Neuronal stem cell (in vitro differentiated cells): ENCODE data around the gene FOXC1.

Source experiments
- DNase-seq: peaks from one replicate; pipeline ENCODE4 v3.0.0-alpha.2; 2013; ENCODE audit warnings: low spot score
- H2AFZ ChIP-seq: one replicate; pipeline ENCODE4 v1.6.1; 2013; ENCODE audit warnings: mild to moderate bottlenecking, low read length, inconsistent platforms
- H2AK5ac ChIP-seq: 2 replicates; pipeline ENCODE4 v1.6.1; 2013; ENCODE audit warnings: low read depth, mild to moderate bottlenecking, inconsistent platforms, low read length, moderate library complexity, mixed read lengths
- H2BK120ac ChIP-seq: 2 replicates; pipeline ENCODE4 v1.6.1; 2013; ENCODE audit warnings: low read depth, mild to moderate bottlenecking, inconsistent platforms, low read length, moderate library complexity, mixed read lengths
- H2BK12ac ChIP-seq: one replicate; pipeline ENCODE4 v1.6.1; 2013; ENCODE audit warnings: low read length, inconsistent platforms
- H2BK15ac ChIP-seq: 2 replicates; pipeline ENCODE4 v1.6.1; 2013; ENCODE audit warnings: mild to moderate bottlenecking, low read length, inconsistent platforms, mixed read lengths
- H2BK5ac ChIP-seq: one replicate; pipeline ENCODE4 v1.6.1; 2013; ENCODE audit warnings: inconsistent platforms, mild to moderate bottlenecking, low read length, moderate library complexity
- H3K14ac ChIP-seq: one replicate; pipeline ENCODE4 v1.6.1; 2013; ENCODE audit warnings: low read length, inconsistent platforms
- H3K18ac ChIP-seq: 2 replicates; pipeline ENCODE4 v1.6.1; 2013; ENCODE audit warnings: low read length, inconsistent platforms
- H3K23ac ChIP-seq: 2 replicates; pipeline ENCODE4 v1.6.1; 2013; ENCODE audit warnings: low read depth, mild to moderate bottlenecking, mixed read lengths, low read length, inconsistent platforms; ENCODE audit not compliant: poor library complexity
- H3K27ac ChIP-seq: replicated peaks from 3 replicates; pipeline ENCODE4 v1.5.1; 2013; ENCODE audit warnings: low read length, inconsistent platforms
- H3K27me3 ChIP-seq, 3 experiments: 2 replicates each; pipeline ENCODE4 v1.6.1; 2013; ENCODE audit warnings: low read length in 3 of 3, mild to moderate bottlenecking in 2 of 3, inconsistent platforms in 1 of 3, low read depth in 1 of 3, mixed read lengths in 1 of 3, moderate library complexity in 1 of 3; ENCODE audit not compliant: control insufficient read depth in 3 of 3, insufficient read depth in 3 of 3
- H3K36me3 ChIP-seq, 2 donors: replicated peaks in 1 of 2; 2 replicates each; pipeline ENCODE4 v1.6.1; 2013; ENCODE audit warnings: low read length in 2 of 2; ENCODE audit not compliant: control insufficient read depth in 2 of 2, insufficient read depth in 2 of 2
- H3K4ac ChIP-seq: 2 replicates; pipeline ENCODE4 v1.6.1; 2013; ENCODE audit warnings: inconsistent platforms, mild to moderate bottlenecking, low read length, moderate library complexity
- H3K4me1 ChIP-seq, 2 donors: 1 replicate in 1 of 2; 2 replicates in 1 of 2; pipeline ENCODE4 v1.6.1; 2013; ENCODE audit warnings: low read length in 2 of 2, low read depth in 1 of 2; ENCODE audit not compliant: control insufficient read depth in 2 of 2, insufficient read depth in 1 of 2
- H3K4me2 ChIP-seq: one replicate; pipeline ENCODE4 v1.6.1; 2013; ENCODE audit warnings: mild to moderate bottlenecking, low read length, inconsistent platforms; ENCODE audit not compliant: insufficient read depth, poor library complexity, severe bottlenecking
- H3K4me3 ChIP-seq, 2 donors: 2 replicates each; pipeline ENCODE4 v1.5.1; 2013; ENCODE audit warnings: low read length in 2 of 2, mild to moderate bottlenecking in 2 of 2, inconsistent platforms in 1 of 2, moderate library complexity in 1 of 2
- H3K79me1 ChIP-seq: one replicate; pipeline ENCODE4 v1.6.1; 2013; ENCODE audit warnings: low read depth, mild to moderate bottlenecking, inconsistent platforms, low read length, moderate library complexity
- H3K9ac ChIP-seq: one replicate; pipeline ENCODE4 v1.6.1; 2013; ENCODE audit warnings: mild to moderate bottlenecking, low read depth, low read length, inconsistent platforms; ENCODE audit not compliant: poor library complexity
- H3K9me3 ChIP-seq, 2 donors: replicated peaks in 1 of 2; 2 replicates each; pipeline versions ENCODE3 to v1.6.1; 2013; ENCODE audit warnings: low read length in 2 of 2, mild to moderate bottlenecking in 2 of 2, inconsistent platforms in 1 of 2, low read depth in 1 of 2, mixed read lengths in 1 of 2, moderate library complexity in 1 of 2; ENCODE audit not compliant: control insufficient read depth in 2 of 2, insufficient read depth in 1 of 2
- H4K8ac ChIP-seq: one replicate; pipeline ENCODE4 v1.6.1; 2013; ENCODE audit warnings: low read depth, mild to moderate bottlenecking, inconsistent platforms, low read length, moderate library complexity
- H4K91ac ChIP-seq: one replicate; pipeline ENCODE4 v1.6.1; 2013; ENCODE audit warnings: low read length, low read depth, mild to moderate bottlenecking, inconsistent platforms; ENCODE audit not compliant: poor library complexity
- WGBS, 2 donors: extraction: QIAGEN DNeasy Blood & Tissue Kit; methylation state at CpG; one replicate each; pipeline ENCODE4 v1.1.7; 2013; ENCODE audit warnings: missing lambda C conversion rate in 2 of 2, mixed read lengths in 1 of 2; ENCODE audit not compliant: insufficient read length in 2 of 2, insufficient replicate concordance in 1 of 2; ENCODE audit errors: extremely low coverage in 2 of 2; 5-methylcytosine and 5-hydroxymethylcytosine counted together

Gene FOXC1

GRCh38 chr6:1580109-1580508, 29.6 kb upstream of the FOXC1 start:
- Histone ChIP-seq H3K27me3 (peaks cover 0 to 14% (median 0%) of the 10 kb centered on the region in 3 experiments), H2BK15ac (no peak overlapping the region), H3K4me2 (no peak overlapping the region), H2BK12ac (no peak overlapping the region), H4K91ac (no peak overlapping the region), H3K36me3 (no peaks in the 10 kb centered on the region), H4K8ac (no peak overlapping the region), H3K27ac (no peak overlapping the region), H3K4ac (no peak overlapping the region), H2AFZ (no peak overlapping the region), H3K23ac (no peak overlapping the region), H2BK120ac (no peak overlapping the region), H2AK5ac (no peak overlapping the region), H3K4me3 (no peak overlapping the region), H2BK5ac (no peak overlapping the region), H3K9me3 (peaks cover 0 to 2% of the 10 kb centered on the region in 2 donors), H3K9ac (no peak overlapping the region), H3K14ac (no peak overlapping the region), H3K79me1 (no peaks in the 10 kb centered on the region), H3K4me1 (peaks cover 3% of the 10 kb centered on the region in 2 donors), H3K18ac (no peak overlapping the region)
- DNase-seq: no peak
- no CpG with 5 or more reads among the region's 6 CpGs for WGBS, 2 donors

- peaks cover 0 to 2% of the 10 kb centered on the region in 2 donors for H3K9me3 ChIP-seq
- H3K18ac ChIP-seq: peak overlapping the region; percentile 24
- no peak overlapping the region for H2BK5ac ChIP-seq
- H3K36me3 ChIP-seq: no peaks in the 10 kb centered on the region
- peaks cover 0 to 11% (median 0%) of the 10 kb centered on the region in 3 experiments for H3K27me3 ChIP-seq
- no peak overlapping the region for H2BK120ac ChIP-seq
- H3K4me1 ChIP-seq: peaks cover 0 to 2% of the 10 kb centered on the region in 2 donors
- no peak overlapping the region for H4K8ac ChIP-seq
- no peaks in the 10 kb centered on the region for H3K79me1 ChIP-seq
- no peak overlapping the region for H2BK15ac ChIP-seq
- DNase-seq: no peak
- H4K91ac ChIP-seq: no peak overlapping the region
- no peak overlapping the region for H3K27ac ChIP-seq
- H2AFZ ChIP-seq: no peak overlapping the region
- no peak overlapping the region for H2BK12ac ChIP-seq
- H3K14ac ChIP-seq: no peak overlapping the region
- no peak overlapping the region for H3K4me2 ChIP-seq
- WGBS, 2 donors: no CpG with 5 or more reads among the region's 9 CpGs
- H3K23ac ChIP-seq: no peak overlapping the region
- H3K9ac ChIP-seq: no peak overlapping the region
- H3K4me3 ChIP-seq: no peak overlapping the region
- H3K4ac ChIP-seq: no peak overlapping the region
- no peak overlapping the region for H2AK5ac ChIP-seq
Measured at GRCh38 chr6:1580585-1580984, 29.1 kb upstream of the FOXC1 start.

DNA sequence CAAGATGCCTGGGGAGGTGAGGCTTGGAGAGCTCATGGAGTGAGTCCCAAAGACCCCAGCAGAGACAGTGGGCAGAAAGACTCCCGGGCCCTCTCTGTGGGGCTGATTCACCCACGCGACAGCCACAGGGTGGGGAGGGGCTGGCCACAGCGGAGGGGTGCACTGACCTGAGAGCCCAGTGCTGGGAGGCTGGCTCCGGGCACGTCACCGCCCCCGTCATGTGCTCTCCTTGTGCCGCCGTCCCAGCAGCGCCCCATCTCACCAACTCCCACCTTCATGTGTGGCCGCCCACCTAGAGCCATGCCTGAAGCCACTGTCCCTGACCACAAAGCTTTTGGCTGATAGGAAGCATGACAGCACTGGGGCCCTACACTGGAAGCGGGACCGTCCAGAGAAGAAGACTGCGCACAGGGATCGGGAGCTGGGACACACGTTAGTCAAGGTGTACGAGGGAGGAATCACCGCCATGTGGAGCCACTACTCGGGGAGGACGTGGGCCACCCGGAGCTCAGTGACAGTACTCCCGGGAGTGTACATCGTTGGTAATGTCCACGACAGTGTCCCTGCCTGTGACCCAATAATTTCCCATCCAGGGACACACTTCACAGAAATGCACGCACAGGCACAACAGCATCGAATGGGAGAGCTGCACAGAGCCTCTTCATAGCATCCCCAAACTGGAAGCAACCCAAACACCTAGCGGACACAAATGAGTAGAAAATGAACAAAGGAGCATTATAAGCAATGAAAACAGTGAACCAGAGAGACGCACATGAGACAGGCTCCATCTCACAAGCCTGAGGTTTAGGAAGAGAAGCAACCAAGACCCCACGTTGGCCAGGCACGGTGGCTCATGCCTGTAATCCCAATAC, 28.4 kb upstream of the FOXC1 start:
- H3K36me3 ChIP-seq: no peaks in the 10 kb centered on the region
- H3K14ac ChIP-seq: no peak overlapping the region
- DNase-seq: no peak
- H2BK12ac ChIP-seq: peak overlapping the region; percentile 89
- H3K79me1 ChIP-seq: no peaks in the 10 kb centered on the region
- H3K23ac ChIP-seq: peak overlapping the region; percentile 19
- H2BK5ac ChIP-seq: no peak overlapping the region
- no peak overlapping the region for H3K4me3 ChIP-seq
- H2AK5ac ChIP-seq: no peak overlapping the region
- no peak overlapping the region for H3K9ac ChIP-seq
- H3K18ac ChIP-seq: peak overlapping the region; percentile 24
- no peaks in the 10 kb centered on the region for H3K4me1 ChIP-seq
- H4K8ac ChIP-seq: no peak overlapping the region
- H4K91ac ChIP-seq: no peak overlapping the region
- H3K27ac ChIP-seq: no peak overlapping the region
- no peak overlapping the region for H2BK15ac ChIP-seq
- H3K9me3 ChIP-seq: peaks cover 0 to 2% of the 10 kb centered on the region in 2 donors
- peaks cover 0 to 6% (median 0%) of the 10 kb centered on the region in 3 experiments for H3K27me3 ChIP-seq
- WGBS, 2 donors: no CpG with 5 or more reads among the region's 31 CpGs
- H2AFZ ChIP-seq: no peak overlapping the region
- no peak overlapping the region for H3K4ac ChIP-seq
- no peak overlapping the region for H2BK120ac ChIP-seq
- H3K4me2 ChIP-seq: no peak overlapping the region

- no peak for DNase-seq
- no peaks in the 10 kb centered on the region for H3K79me1 ChIP-seq
- no peak overlapping the region for H2BK5ac ChIP-seq
Measured at GRCh38 chr6:1584146-1584545, 25.6 kb upstream of the FOXC1 start.

More at GRCh38 chr6:1584146-1584545, 25.6 kb upstream of the FOXC1 start:
- H3K9me3 ChIP-seq: peaks cover 0 to 2% of the 10 kb centered on the region in 2 donors
- H4K91ac ChIP-seq: no peak overlapping the region
- no peak overlapping the region for H2BK15ac ChIP-seq
- no peak overlapping the region for H2AFZ ChIP-seq
- peaks cover 0 to 2% (median 2%) of the 10 kb centered on the region in 3 experiments for H3K27me3 ChIP-seq
- H2AK5ac ChIP-seq: no peak overlapping the region
- no peak overlapping the region for H2BK12ac ChIP-seq
- H2BK120ac ChIP-seq: no peak overlapping the region
- H3K4me2 ChIP-seq: no peak overlapping the region
- no peaks in the 10 kb centered on the region for H3K4me1 ChIP-seq
- H3K4ac ChIP-seq: no peak overlapping the region
- H3K14ac ChIP-seq: no peak overlapping the region
- no peak overlapping the region for H3K18ac ChIP-seq
- H3K4me3 ChIP-seq: no peak overlapping the region
- H3K23ac ChIP-seq: no peak overlapping the region
- no peak overlapping the region for H3K27ac ChIP-seq
- no CpG with 5 or more reads among the region's 5 CpGs for WGBS, 2 donors
- H4K8ac ChIP-seq: no peak overlapping the region
- H3K36me3 ChIP-seq: no peaks in the 10 kb centered on the region
- no peak overlapping the region for H3K9ac ChIP-seq
